HT-29 (cell line): ENCODE results near the gene GOLM1. TPM values are rescaled to one million over a fixed set of nuclear protein-coding genes. Genes with fewer than 3 reads are reported as not detected.
A peak's percentile ranks its signal among the peaks of the same experiment; 100 is the strongest.

Experiments
- DNase-seq: peaks from one replicate; pipeline ENCODE4 v3.0.0-alpha.2; 2015; ENCODE audit warnings: low spot score
- total RNA-seq: library from RNA; depleted of rRNA; stranded (reverse); fragments of >200 nt; shearing (Covaris generic); gene quantifications from 2 replicates; pipeline ENCODE4 v1.2.3, GENCODE V29; 2014

GOLM1 gene
- total RNA-seq, 1 experiment from 2014 or later = 50.7 TPM

DNA sequence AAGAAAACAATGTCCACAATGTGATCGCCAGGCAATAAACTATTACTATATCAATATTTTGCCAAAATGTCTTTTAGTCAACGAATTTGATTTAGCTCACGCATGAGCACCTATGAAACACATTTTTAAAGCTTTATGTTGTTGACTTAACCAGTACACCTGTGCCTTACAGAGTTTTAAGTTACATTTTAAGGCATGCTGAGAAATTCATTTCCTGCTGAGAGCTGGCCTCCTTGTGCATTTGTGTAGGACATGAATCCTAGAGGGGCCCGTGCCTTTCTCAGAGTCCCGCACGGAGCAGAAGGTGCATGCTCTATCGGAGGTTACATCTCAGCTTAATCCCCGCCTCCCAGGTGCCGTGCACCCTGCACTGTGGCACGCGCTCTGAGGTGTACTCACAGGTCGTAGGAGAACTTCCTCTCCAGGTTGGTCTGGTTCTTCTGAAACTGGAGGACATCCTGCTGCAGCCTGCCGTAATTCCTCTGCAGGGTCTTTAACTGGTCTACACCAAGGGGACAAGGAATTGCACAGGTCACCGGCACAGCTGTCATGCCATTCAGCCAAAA lies 53.2 kb downstream of the GOLM1 start:
- no peak for DNase-seq

GRCh38 chr9:86045654-86046053 lies 53.7 kb downstream of the GOLM1 start:
- no peak for DNase-seq

DNA sequence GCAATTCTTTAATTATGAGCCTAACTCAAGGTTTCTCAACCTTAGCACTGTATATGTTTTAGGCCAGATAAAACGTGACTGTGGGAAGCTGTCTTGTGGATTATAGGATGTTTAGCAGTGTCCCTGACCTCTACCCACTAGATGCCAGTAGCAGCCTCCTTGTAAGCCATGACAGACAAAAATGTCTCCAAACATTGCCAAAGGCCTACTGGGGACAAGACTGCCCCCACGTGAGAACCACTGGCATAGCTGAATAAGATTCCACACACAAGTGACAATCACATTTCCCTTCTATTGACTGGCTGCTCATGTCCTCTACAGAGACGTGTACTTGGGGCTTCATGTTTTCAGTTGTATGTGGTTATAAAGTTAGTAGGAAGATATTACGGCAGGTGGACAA lies 55.4 kb downstream of the GOLM1 start:
- no peak for DNase-seq

- no peak for DNase-seq
These were observed 55.8 kb downstream of the GOLM1 start for GRCh38 chr9:86043586-86043985.

DNA sequence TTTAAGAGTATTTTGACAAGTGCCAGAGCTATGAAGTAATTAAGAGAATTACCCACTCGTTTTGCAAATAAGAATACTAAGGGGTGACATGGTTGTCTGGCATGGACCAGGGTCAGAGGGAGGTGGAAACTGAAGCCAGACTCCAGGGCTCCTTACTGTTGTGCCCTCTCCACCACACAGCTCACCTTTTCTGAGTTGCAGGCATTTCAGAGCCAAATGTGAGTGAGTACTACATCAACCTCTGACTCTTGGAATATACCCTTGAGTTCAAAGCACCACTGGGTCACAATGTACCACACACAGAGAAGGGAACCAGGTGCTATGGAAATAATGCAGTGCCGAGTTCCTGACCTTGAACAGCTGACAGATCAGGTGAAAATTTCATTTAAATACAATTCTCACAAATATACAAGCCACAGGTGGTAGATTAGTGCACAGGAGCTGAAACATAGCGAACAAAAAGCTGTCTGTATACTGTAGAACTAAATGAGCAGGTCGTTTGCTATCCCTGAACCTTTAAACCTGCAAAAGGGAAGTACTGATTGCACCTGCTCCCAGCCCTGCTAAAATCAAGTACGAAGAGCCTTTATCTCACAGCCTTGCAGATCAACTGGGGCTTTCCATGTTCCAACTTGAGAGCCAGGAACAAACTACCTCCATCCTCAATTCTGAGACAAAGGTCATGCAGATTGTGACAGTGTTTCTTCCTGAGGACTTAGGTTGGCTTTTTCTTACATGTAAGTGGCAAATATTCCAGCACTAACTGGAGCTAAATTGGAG lies 57.0 kb downstream of the GOLM1 start:
- DNase-seq = no peak

GRCh38 chr9:86041311-86041741 lies 58.0 kb downstream of the GOLM1 start:
- DNase-seq = no peak

DNA sequence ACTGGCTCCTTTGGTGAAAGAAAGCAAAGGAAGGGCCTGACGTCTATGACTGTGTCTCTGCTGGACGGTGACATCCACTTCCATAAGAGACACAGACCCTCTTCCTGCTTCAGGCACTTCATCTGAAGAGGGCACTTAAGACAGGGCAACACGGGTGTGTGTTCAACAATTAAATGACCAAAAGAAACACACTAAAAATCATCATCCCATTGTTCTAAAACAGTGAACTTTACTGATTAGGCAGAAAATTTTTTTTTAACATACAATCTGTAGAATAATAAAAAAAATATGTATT lies 58.5 kb downstream of the GOLM1 start:
- DNase-seq = no peak

DNA sequence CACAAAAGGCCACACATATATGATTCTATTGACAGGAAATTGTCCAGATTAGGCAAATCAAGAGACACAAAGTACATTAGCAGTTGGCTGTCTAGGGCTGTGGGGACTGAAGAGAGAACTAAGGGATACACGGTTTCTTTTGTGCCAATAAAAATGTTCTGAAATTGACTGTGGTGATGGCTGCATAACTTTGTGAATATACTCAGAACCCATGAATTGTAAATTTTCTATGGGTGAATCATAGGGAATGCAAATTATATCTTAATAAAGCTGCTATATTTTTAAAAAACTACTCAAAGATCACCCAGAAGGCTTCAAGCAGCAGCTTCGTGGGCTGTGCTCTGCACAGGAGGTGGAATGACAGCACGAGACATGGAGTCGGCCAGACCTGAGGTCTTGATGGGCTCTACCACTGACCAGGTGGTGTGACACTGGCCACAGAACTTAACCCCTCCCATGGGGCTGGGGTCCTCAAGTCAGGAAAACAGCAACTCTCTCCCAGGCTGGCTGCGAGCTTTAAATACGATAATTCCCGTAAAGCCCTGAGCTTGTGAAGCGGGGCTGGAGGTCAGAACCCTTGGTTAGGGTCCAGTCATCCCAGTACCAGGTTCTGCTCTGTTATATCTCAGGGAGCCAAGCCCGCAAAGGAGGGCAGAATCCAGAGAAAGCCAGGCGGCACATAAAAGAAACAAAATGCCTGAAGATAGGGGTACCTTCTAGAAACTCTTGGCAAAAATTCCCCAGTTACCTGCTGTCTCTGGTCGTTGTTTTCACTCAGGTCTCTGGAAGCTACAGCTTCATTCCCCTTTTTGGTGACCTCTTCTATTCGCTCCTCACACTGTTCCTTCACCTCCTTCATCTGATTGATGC lies 59.1 kb downstream of the GOLM1 start:
- DNase-seq = no peak

- DNase-seq = no peak
These were observed 62.8 kb downstream of the GOLM1 start for GRCh38 chr9:86036555-86036954.

GRCh38 chr9:86035827-86036440 lies 63.4 kb downstream of the GOLM1 start:
- no peak for DNase-seq

DNA sequence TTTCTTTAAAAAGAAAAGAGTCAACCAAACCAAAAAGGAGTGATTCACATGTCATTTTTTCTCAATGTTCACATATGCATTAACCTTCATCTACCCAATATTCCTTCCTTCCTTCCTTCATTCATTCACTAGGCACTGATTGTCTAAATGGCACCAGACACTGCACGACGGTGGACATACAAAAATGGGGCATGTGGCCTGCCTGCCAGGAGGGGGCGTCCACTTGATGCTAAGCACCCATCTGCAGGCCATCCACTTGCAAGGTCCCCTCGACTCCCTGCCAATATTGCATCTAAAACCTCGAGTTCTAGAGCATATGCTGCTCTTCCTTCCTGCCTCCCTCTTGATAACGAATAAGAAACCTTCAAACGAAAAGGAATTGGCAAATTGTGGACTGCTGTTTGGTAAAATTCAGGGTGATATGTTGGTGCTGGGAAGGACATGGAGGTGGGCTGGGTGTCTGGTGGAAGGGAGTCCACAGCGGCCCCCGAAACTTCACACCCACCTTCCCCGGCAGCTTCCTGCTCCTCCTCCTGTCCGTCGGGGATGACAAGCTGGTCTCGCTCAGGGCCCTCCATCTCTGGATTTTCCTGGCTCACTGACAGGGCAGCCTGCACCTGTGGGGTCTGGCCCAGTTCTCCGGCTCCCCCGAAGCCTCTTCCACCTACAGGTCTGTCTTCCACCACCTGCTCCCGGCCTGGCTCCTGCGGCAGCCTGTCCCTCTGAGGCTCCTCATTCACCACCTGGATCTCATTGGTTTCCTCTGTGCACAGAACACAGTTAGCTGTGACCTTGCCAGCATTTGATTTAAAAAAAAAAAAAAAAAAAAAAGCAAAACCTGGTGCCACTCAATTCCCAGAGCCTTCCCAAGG lies 64.3 kb downstream of the GOLM1 start:
- DNase-seq = peak; percentile 56

GRCh38 chr9:86027767-86028166 lies 71.6 kb downstream of the GOLM1 start:
- no peak for DNase-seq

- DNase-seq = no peak
These were observed 76.6 kb downstream of the GOLM1 start for GRCh38 chr9:86022687-86023266.

GRCh38 chr9:86021166-86021565 lies 78.2 kb downstream of the GOLM1 start:
- DNase-seq = no peak

DNA sequence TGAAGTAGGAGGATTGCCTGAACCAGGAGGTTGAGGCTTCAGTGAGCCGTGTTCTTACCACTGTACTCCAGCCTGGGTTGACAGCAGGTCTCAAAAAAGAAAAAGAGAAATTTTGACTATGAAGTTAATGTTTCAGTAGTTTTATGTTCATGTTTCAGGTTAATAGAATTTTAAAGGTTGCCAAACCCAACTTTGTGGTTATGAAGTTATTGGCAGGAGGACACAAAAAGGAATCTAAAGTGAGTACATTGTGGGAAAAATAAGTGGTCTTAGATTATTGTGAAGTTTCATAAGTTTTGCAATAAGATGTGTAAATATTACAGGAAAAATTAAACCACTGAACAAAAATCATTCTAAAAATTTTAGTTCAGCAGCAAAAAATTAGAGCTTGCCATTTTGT lies 78.6 kb downstream of the GOLM1 start:
- DNase-seq = no peak

DNA sequence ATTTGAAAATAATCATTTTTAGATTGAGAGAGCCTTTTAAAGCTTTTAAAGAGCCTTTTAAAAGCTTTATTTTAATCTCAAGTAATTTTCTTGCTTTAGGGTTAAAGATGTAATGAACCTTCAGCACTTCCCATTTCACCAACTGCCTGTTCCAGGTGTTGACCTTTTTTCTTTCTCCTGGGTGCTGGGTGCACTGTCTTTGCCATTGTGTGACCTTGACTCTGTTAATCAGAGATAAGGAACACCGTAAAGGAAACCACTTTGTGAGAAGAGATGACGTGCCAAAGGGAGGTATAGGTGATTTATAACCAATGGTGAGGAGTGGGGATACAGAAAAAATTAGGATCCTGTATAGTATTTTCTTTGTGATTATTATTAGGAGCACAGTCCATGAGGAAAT lies 90.2 kb downstream of the GOLM1 start:
- no peak for DNase-seq

GRCh38 chr9:86005253-86005775 lies 94.0 kb downstream of the GOLM1 start:
- no peak for DNase-seq

- no peak for DNase-seq
These were observed 103.8 kb downstream of the GOLM1 start for GRCh38 chr9:85995599-85995998.

DNA sequence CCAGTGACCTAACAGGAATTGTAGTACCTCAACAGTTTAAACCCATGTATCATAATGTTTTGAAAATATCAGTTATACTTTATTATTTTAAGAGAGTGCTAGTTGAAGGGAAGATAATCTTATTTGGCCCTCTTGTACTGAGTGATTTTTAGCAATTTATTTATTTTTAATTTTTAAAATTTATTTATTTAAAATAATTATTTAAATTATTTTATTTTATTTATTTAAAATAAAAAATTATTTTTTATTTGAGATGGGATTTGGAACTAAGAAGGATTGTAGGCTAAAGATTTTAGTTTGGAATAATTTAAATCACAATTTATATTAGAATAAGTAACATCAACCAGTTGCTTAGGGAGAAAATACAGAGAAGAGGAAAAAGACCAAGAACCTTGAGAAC lies 104.3 kb downstream of the GOLM1 start:
- no peak for DNase-seq

DNA sequence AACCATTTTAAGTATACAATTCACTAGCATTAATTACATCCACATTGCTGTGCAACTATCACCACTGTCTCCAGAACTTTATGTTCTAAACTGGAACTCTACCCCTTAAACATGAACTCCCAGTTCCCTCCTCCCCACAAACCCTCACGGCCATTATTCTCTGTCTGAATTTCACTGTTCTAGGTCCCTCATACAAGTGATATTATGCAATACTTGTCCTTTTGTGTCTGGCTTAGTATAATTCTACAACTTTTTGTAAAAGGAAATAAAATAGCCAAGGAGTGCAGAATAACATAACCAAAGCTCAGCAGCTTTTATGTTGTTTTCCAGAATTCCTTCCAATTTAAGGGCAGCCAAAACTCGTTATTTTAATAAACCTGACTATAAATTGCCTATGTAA lies 105.2 kb downstream of the GOLM1 start:
- no peak for DNase-seq

GRCh38 chr9:85987236-85987635 lies 112.1 kb downstream of the GOLM1 start:
- DNase-seq = no peak
